HT-29 (cell line): ENCODE measurements around the gene TRIM25. TPM values are rescaled to one million over a fixed set of nuclear protein-coding genes. Genes with fewer than 3 reads are reported as not detected.

ENCODE experiments used
- DNase-seq: peaks from one replicate; pipeline ENCODE4 v3.0.0-alpha.2; 2015; ENCODE audit warnings: low spot score
- small RNA-seq: library from RNA; depleted of rRNA; stranded (forward); fragments of <200 nt; gene quantifications from one replicate; pipeline ENCODE3, GENCODE V24; 2014
- total RNA-seq: library from RNA; depleted of rRNA; stranded (reverse); fragments of >200 nt; shearing (Covaris generic); gene quantifications from 2 replicates; pipeline ENCODE4 v1.2.3, GENCODE V29; 2014; rRNA removed

TRIM25 gene
- total RNA-seq, 1 experiment from 2014 or later = 38.4 TPM

DNA sequence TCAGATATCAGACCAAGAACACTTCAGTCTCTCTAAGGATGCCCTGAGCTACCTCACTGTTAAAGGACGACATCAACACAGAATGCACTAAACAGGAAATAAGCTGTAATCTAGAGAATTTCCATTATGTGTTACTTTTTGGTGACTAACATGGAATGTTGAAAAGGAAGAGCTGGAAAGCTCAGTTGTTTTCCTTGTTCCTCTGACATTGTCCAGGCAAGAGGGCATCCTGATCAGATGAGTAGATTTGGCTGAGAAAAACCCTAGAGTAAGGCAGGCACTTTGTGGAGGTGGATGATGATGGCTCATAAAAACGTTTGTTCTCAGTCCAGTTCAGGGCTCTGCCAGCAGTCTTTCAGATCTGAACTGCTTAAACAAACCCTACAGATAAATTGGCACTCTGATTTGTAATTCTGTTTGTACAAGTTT, 45.9 kb downstream of the TRIM25 start:
- no peak for DNase-seq

DNA sequence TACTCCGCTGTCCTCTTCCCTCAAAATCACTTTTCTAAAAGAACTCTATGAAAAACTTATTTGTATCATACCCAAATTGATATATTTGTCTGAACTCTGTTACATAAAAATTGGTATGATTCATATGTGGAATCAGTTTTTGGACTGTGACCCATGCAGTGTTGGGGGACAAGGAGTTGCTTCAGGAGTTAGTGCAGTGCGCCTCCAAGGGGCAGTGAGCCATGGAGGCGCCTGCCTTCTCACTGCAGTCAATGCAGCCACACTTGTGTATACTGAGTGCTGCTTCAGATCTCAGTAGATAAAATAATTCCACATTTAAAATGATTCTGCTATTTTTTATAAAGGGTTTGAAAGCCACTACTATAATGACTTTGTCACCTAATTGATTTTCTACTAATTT, 47.4 kb downstream of the TRIM25 start:
- no peak for DNase-seq

DNA sequence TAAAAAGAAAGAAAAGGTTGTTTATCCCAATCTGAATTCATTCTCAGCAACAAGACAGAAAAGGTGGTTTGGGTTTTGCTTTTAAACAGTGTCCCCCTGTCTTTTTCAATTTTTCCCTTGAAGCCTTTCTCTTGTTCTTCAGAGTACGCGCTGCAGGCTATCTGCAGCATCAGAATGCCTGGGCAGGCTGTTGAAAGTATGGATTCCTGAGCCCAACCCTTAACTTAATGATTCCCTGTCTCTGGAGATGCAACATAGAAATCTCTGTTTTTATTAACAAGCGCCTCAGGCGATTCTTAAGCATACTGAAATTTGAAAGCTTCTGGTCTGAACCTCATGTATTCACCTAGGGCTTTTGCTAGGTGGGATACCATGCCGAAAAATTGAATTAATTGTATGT, 47.8 kb downstream of the TRIM25 start:
- no peak for DNase-seq

DNA sequence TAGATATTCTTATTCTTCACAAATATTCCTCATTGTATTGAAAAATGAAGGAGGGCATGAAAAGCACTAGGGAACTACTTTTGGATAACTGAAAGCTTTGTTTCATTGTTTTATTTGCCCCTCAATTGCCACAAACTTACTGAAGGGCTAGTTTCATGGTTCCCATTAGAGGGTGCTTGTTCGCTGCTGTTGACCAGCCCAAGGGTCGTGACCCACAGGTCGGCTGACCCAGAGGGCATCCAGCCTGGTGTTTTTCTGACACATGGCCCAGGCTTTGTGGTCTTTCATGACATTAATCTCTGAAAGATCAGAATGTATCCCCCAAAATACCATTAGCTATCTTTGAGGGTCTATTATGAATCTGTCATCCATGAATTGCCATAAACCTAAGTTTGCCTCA, 49.9 kb downstream of the TRIM25 start:
- DNase-seq = no peak

DNA sequence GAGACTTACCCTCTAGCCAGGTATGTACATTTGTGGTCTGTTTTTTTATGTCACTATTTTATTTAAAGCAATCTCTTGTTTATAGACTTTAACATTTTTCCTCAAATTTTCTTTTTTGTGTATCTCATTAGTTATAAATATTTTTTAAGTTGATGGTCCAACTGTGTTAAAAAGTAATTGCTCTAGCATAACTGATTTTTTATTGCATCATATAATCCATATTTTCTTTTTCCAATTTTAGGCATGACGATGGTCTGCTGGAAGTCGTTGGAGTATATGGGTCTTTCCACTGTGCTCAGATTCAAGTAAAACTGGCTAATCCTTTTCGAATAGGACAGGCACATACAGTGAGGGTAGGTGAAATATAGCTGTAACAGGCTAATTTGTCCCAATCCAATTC, 52.0 kb downstream of the TRIM25 start:
- no peak for DNase-seq

DNA sequence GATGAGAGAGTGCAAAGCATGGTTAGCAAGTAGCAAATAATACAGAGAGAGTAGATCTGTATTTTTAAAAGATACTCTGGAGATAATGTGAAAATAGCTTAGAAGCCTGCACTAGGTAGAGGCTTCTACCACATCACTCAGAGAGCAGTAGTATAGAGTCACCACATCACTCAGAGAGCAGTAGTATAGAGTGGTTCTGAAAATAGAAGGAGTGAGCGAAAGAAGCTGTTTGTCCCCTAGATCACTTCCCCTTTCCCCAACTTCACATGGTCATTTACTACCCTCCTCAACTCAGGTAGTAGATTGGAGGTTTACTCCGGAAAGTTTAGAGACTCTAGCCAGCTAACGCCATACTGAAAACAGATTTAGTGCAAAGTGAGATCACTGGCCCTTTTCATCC, 62.8 kb downstream of the TRIM25 start:
- no peak for DNase-seq

DNA sequence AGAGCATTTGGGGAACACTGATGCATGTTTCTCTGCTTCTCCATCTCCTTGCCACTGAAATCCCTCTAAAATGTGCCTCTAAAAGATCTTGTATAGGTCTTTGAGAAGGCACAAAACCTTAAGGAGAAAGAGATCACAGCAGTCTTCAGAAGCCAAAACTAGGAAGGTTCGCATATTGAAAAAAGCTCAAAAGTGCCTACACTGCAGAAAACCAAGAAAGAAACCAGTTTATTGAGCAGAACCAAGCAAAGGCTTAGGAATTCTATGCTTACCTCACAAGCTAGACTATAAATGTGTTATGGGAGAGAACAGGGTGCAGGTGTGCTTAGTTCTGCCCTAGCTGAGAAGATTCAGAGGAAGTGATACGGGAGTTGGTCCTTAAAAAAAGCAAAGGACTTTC, 63.3 kb downstream of the TRIM25 start:
- DNase-seq = no peak

DNA sequence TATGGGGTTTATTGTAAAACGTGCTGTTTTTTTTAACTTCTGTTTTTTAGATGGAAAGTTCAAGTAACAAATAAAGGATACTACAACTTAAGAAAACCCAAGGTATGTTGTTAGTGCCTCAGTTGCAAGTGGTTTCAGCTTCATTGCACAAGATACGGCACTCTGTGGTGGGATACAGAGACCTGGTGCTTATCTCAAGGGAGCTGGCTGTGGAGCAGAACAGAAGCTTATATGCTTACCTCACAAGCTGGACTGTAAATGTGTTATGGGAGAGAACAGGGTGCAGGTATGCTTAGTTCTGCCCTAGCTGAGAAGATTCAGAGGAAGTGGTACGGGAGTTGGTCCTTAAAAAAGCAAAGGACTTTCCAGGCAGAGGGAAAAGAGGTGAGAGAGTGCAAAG, 64.7 kb downstream of the TRIM25 start:
- DNase-seq = no peak

DNA sequence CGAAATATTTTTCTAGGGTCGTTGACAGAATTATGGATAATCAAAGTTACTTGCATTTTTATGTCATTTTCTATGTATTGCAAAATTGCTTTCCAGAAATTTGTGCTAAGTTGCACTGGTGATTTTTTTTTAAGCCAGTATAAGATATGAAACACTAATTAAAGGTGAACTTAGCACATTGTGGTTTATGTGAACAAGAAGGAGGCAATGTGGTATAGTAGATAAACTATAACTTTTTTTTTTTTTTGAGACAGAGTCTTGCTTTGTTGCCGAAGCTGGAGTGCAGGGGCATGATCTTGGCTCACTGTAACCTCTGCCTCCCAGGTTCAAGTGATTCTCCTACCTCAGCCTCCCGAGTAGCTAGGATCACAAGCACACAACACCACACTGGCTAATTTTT, 66.7 kb downstream of the TRIM25 start:
- no peak for DNase-seq

DNA sequence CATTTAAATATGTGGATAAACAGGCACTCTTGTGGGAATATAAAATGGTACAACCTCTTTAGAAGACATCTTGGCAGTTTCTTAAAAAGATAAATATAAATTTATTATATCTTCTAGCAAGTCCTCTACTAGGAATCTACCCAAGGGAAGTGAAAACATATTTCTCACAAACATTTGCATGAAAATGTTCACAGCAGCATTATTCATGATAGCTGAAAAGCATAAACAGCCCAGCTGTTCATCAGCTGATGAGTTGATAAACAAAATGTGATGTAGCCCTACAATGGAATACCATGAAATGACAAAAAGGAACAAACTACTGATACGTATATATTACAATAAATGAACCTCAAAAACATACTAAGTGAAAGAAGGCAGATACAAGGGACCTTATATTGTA, 67.9 kb downstream of the TRIM25 start:
- DNase-seq = no peak

DNA sequence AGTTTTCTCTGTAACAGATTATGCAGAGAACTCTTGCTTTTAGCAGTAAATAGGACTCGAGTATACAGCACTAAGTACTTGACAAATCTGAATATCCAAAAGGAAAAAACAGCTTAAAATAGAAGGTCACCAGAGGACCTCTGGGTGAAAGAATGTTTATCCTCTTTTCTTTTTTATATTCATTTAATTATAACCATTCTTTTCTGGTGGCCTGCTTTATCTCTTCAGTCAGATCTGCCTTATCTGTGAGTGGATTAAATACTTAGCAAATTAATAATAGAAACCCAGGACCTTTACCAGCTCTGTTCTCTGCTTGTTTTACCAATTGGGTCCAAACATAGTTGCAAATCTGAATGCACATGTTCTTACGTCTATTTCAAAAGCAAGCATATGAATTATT, 71.3 kb downstream of the TRIM25 start:
- no peak for DNase-seq

DNA sequence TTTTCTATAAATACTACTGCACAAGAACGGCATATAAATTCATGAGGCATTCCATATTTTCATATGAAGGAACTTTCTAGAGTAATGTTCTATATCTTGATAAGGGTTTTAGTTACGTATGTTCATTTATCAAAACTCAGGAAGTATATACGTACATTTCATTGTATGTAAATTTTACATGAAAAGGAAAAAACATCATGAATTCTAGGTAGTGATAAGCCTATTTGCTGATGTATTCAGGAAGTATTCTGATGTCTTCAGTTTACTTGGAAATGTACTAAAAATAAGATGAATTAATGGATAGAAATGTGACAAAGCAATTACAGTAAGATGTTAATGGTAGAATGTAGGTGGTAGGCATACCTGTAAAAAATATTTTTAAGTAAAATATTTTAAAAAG, 75.2 kb downstream of the TRIM25 start:
- no peak for DNase-seq

Small RNAs within 50 kb of the gene (small RNA-seq; reads per million reads assigned to genes)
- gene AC015912.2 = not detected
- not detected for gene RNU6-1158P

Other genes starting within 250 kb of the TRIM25 start
- 0.81 and 1.7 TPM in 2 replicates for gene C17orf67, start 80.1 kb downstream of the TRIM25 start, total RNA-seq
- 4.4 and 10.2 TPM in 2 replicates for gene DGKE, start 79.9 kb downstream of the TRIM25 start, total RNA-seq
- gene COIL, start 47.0 kb upstream of the TRIM25 start, total RNA-seq = 11.5 and 14.6 TPM in 2 replicates
- 4.8 and 6.4 TPM in 2 replicates for gene SCPEP1, start 64.1 kb upstream of the TRIM25 start, total RNA-seq
- gene AKAP1, start 171.2 kb upstream of the TRIM25 start, total RNA-seq = 137 and 148 TPM in 2 replicates